Lower leg skin (tissue), 3 donors: ENCODE data around the gene CLN6.

Source experiments
- POLR2A ChIP-seq, 2 donors: fragments of 450-650 bp; IDR thresholded peaks; one replicate each; pipeline ENCODE4 v1.6.1; 2016 to 2017; ENCODE audit warnings: antibody characterized with exemption in 2 of 2, mild to moderate bottlenecking in 1 of 2, moderate library complexity in 1 of 2
- TF ChIP-seq, protein P1 (sequence below), 3 donors: fragments of 450-650 bp; IDR thresholded peaks; one replicate each; pipeline ENCODE4 v1.5.1; 2016; ENCODE audit warnings: antibody characterized with exemption in 3 of 3, mild to moderate bottlenecking in 3 of 3, moderate library complexity in 2 of 3

GRCh38 chr15:68204776-68205557 lies 24.6 kb downstream of the CLN6 start, which contains the start of gene CALML4:
- TF ChIP-seq POLR2A (IDR thresholded peaks at IDR 0.05), result no peak
- TF ChIP-seq, protein P1, sequence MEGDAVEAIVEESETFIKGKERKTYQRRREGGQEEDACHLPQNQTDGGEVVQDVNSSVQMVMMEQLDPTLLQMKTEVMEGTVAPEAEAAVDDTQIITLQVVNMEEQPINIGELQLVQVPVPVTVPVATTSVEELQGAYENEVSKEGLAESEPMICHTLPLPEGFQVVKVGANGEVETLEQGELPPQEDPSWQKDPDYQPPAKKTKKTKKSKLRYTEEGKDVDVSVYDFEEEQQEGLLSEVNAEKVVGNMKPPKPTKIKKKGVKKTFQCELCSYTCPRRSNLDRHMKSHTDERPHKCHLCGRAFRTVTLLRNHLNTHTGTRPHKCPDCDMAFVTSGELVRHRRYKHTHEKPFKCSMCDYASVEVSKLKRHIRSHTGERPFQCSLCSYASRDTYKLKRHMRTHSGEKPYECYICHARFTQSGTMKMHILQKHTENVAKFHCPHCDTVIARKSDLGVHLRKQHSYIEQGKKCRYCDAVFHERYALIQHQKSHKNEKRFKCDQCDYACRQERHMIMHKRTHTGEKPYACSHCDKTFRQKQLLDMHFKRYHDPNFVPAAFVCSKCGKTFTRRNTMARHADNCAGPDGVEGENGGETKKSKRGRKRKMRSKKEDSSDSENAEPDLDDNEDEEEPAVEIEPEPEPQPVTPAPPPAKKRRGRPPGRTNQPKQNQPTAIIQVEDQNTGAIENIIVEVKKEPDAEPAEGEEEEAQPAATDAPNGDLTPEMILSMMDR (IDR thresholded peaks at IDR 0.05), result no peak
